ENCODE results near the gene TMEM62. TPM values are rescaled to one million over a fixed set of nuclear protein-coding genes. Genes with fewer than 3 reads are reported as not detected.

TMEM62 gene
- total RNA-seq, 1 donor from 2014 or later = 52.2 TPM

DNA sequence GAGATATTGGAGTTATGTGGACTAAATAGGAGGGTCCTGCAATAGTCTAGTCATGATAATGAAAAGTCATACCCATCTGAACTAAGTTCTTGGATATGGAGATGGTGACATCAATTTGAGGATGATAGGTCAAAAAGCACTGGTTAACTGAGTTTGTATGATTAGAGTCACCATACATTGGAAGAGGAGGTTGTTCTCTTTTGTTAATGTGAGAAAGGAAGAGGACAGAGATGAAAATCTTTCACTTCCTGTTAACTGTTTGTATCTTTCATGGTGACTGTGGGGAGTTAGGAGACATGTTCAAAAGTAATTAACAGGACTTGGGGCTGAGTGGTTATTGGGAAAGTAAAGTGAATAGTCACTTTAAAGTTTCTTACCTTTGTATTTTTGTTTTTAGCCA is 11.1 kb downstream of the TMEM62 start:
- peak overlapping the region; percentile 24 for H3K27ac Mint-ChIP-seq
- intact Hi-C loops (cut with micrococcal nuclease) = no loop called here
- CTCF ChIA-PET = interaction anchor here (1.4 kb wide), 1 partner anchor 38 kb away, joined by 4 read pairs; the partner anchor contains the start of gene UBR1
- POLR2A ChIA-PET = interaction anchor here (0.9 to 1.4 kb wide), 2 partner anchors 11 to 27 kb away, joined by 6 to 8 read pairs; partner anchors contain the start of gene TMEM62
- no peak for DNase-seq
- peaks cover 23% of the 10 kb centered on the region for H3K4me1 Mint-ChIP-seq
- H3K4me3 Mint-ChIP-seq = no peak overlapping the region
- H3K27me3 Mint-ChIP-seq = no peaks in the 10 kb centered on the region
- no peaks in the 10 kb centered on the region for H3K9me3 Mint-ChIP-seq
- peak; percentile 54 for ATAC-seq (ENCODE audit: low read depth)
- peaks cover 67% of the 10 kb centered on the region for H3K36me3 Mint-ChIP-seq (ENCODE audit: low read depth)
- TF ChIP-seq, protein P1, sequence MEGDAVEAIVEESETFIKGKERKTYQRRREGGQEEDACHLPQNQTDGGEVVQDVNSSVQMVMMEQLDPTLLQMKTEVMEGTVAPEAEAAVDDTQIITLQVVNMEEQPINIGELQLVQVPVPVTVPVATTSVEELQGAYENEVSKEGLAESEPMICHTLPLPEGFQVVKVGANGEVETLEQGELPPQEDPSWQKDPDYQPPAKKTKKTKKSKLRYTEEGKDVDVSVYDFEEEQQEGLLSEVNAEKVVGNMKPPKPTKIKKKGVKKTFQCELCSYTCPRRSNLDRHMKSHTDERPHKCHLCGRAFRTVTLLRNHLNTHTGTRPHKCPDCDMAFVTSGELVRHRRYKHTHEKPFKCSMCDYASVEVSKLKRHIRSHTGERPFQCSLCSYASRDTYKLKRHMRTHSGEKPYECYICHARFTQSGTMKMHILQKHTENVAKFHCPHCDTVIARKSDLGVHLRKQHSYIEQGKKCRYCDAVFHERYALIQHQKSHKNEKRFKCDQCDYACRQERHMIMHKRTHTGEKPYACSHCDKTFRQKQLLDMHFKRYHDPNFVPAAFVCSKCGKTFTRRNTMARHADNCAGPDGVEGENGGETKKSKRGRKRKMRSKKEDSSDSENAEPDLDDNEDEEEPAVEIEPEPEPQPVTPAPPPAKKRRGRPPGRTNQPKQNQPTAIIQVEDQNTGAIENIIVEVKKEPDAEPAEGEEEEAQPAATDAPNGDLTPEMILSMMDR (IDR thresholded peaks at IDR 0.05) = no peak

GRCh38 chr15:43146184-43146583 is 12.8 kb downstream of the TMEM62 start:
- peaks cover 23% of the 10 kb centered on the region for H3K4me1 Mint-ChIP-seq
- H3K27ac Mint-ChIP-seq = no peak overlapping the region
- TF ChIP-seq, protein P1 (IDR thresholded peaks at IDR 0.05) = no peak
- peaks cover 60% of the 10 kb centered on the region for H3K36me3 Mint-ChIP-seq (ENCODE audit: low read depth)
- ChIA-PET CTCF (no interaction called here), POLR2A (no interaction called here)
- ATAC-seq (ENCODE audit: low read depth) (no peak), DNase-seq (no peak)
- H3K4me3 Mint-ChIP-seq = no peak overlapping the region
- H3K27me3 Mint-ChIP-seq = no peaks in the 10 kb centered on the region
- no peaks in the 10 kb centered on the region for H3K9me3 Mint-ChIP-seq
- intact Hi-C loops (cut with micrococcal nuclease) = no loop called here

GRCh38 chr15:43150191-43150929 is 17.0 kb downstream of the TMEM62 start:
- intact Hi-C loops (cut with micrococcal nuclease) = no loop called here
- H3K27ac Mint-ChIP-seq = no peak overlapping the region
- no peak overlapping the region for H3K4me3 Mint-ChIP-seq
- TF ChIP-seq, protein P1 (IDR thresholded peaks at IDR 0.05) = no peak
- ChIA-PET CTCF (interaction anchor here (1.3 kb wide), 1 partner anchor 75 kb away, joined by 3 read pairs; no protein-coding TSS in a partner anchor), POLR2A (interaction anchor here (0.6 kb wide), 2 partner anchors 33 to 57 kb away, joined by 5 to 7 read pairs; no protein-coding TSS in a partner anchor)
- no peak for DNase-seq
- no peaks in the 10 kb centered on the region for H3K27me3 Mint-ChIP-seq
- peaks cover 6% of the 10 kb centered on the region for H3K4me1 Mint-ChIP-seq
- peaks cover 76% of the 10 kb centered on the region for H3K36me3 Mint-ChIP-seq (ENCODE audit: low read depth)
- ATAC-seq (ENCODE audit: low read depth) = no peak
- no peaks in the 10 kb centered on the region for H3K9me3 Mint-ChIP-seq

- no peaks in the 10 kb centered on the region for H3K27me3 Mint-ChIP-seq
- H3K9me3 Mint-ChIP-seq = no peaks in the 10 kb centered on the region
- intact Hi-C loops (cut with micrococcal nuclease) = no loop called here
- DNase-seq (no peak), ATAC-seq (ENCODE audit: low read depth) (no peak)
- TF ChIP-seq, protein P1 (IDR thresholded peaks at IDR 0.05) = no peak
- no peak overlapping the region for H3K4me3 Mint-ChIP-seq
- CTCF ChIA-PET = no interaction called here
- POLR2A ChIA-PET = no interaction called here
- H3K4me1 Mint-ChIP-seq = peaks cover 6% of the 10 kb centered on the region
- peaks cover 73% of the 10 kb centered on the region for H3K36me3 Mint-ChIP-seq (ENCODE audit: low read depth)
- H3K27ac Mint-ChIP-seq = no peak overlapping the region
Observed at GRCh38 chr15:43151688-43152087, 18.3 kb downstream of the TMEM62 start.

DNA sequence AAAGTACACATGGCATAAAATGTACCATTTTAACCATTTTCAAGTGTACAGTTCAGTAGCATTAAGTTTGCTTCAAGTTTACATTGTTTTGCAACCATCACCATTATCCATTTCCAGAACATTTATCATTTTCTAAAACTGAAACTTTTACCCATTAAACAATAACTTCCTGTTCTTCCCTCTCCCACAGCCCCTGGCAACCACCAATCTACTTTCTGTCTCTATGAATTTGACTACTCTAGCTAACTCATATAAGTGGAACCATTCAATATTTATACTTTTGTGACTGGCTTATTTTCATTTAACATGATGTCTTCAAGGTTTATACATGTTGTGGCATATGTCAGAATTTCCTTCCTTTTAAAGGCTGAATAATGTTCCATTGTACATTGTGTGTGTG is 19.9 kb downstream of the TMEM62 start:
- DNase-seq = no peak
- Mint-ChIP-seq H3K27ac (no peak overlapping the region), H3K27me3 (no peaks in the 10 kb centered on the region), H3K4me1 (peaks cover 6% of the 10 kb centered on the region), H3K36me3 (ENCODE audit: low read depth) (peaks cover 70% of the 10 kb centered on the region), H3K9me3 (no peaks in the 10 kb centered on the region), H3K4me3 (no peak overlapping the region)
- ChIA-PET POLR2A (interaction anchor here (0.6 kb wide), 1 partner anchor 10 kb away, joined by 3 read pairs; no protein-coding TSS in a partner anchor), CTCF (no interaction called here)
- intact Hi-C loops (cut with micrococcal nuclease) = no loop called here
- no peak for ATAC-seq (ENCODE audit: low read depth)
- TF ChIP-seq, protein P1 (IDR thresholded peaks at IDR 0.05) = no peak
